Karpas-422 (cell line): ENCODE measurements around the gene TNKS2. TPM values are rescaled to one million over a fixed set of nuclear protein-coding genes. Genes with fewer than 3 reads are reported as not detected.

ENCODE experiments used
- DNase-seq: peaks from one replicate; pipeline ENCODE4 v3.0.0-alpha.2; 2015
- H2AFZ ChIP-seq: fragments of 200-600 bp; sonication (generic); 2 replicates; pipeline ENCODE4 v1.6.1; 2014; ENCODE audit warnings: antibody characterized with exemption, low read length, mixed read lengths
- H3K27ac ChIP-seq: fragments of 200-600 bp; sonication (generic); 2 replicates; pipeline ENCODE4 v1.5.1; 2014; ENCODE audit warnings: mild to moderate bottlenecking, low read length, moderate library complexity
- H3K27me3 ChIP-seq: fragments of 200-600 bp; sonication (generic); 2 replicates; pipeline ENCODE4 v1.6.1; 2014; ENCODE audit warnings: low read length, mixed read lengths
- H3K36me3 ChIP-seq: fragments of 200-600 bp; sonication (generic); 2 replicates; pipeline ENCODE4 v1.6.1; 2014; ENCODE audit warnings: low read length, mixed read lengths; ENCODE audit not compliant: insufficient read depth
- H3K4me1 ChIP-seq: fragments of 200-600 bp; sonication (generic); 2 replicates; pipeline ENCODE4 v1.6.1; 2014; ENCODE audit warnings: mild to moderate bottlenecking, low read length, mixed read lengths
- H3K4me2 ChIP-seq: fragments of 200-600 bp; sonication (generic); 2 replicates; pipeline ENCODE4 v1.6.1; 2014; ENCODE audit warnings: low read length, low read depth, mild to moderate bottlenecking; ENCODE audit not compliant: poor library complexity, severe bottlenecking
- H3K4me3 ChIP-seq: fragments of 200-600 bp; sonication (generic); 2 replicates; pipeline ENCODE4 v1.5.1; 2014; ENCODE audit warnings: mild to moderate bottlenecking, antibody characterized with exemption, low read length, mixed read lengths
- H3K79me2 ChIP-seq: fragments of 200-600 bp; sonication (generic); 2 replicates; pipeline ENCODE4 v1.6.1; 2014; ENCODE audit warnings: mild to moderate bottlenecking, low read length, mixed read lengths
- H3K9ac ChIP-seq: fragments of 200-600 bp; sonication (generic); 2 replicates; pipeline ENCODE4 v1.6.0; 2014; ENCODE audit warnings: low read length
- H3K9me2 ChIP-seq: fragments of 200-600 bp; sonication (generic), shearing (Covaris generic); replicated peaks from 2 replicates; pipeline ENCODE4 v1.6.0; 2014; ENCODE audit warnings: mild to moderate bottlenecking, low read length, moderate library complexity; ENCODE audit not compliant: insufficient read depth
- H3K9me3 ChIP-seq: fragments of 300-700, 200-600 bp; sonication (generic); 2 replicates; pipeline ENCODE4 v1.6.1; 2014; ENCODE audit warnings: low read length, mixed read lengths
- H4K20me1 ChIP-seq: fragments of 200-600 bp; sonication (generic); 2 replicates; pipeline ENCODE4 v1.6.1; 2014; ENCODE audit warnings: mild to moderate bottlenecking, antibody characterized with exemption, low read length, low read depth; ENCODE audit not compliant: insufficient read depth
- total RNA-seq: library from RNA; depleted of rRNA; stranded (reverse); fragments of >200 nt; shearing (Covaris generic); gene quantifications from 2 replicates; pipeline ENCODE4 v1.2.3, GENCODE V29; 2014; ENCODE audit warnings: low replicate concordance

TNKS2 gene
- total RNA-seq, 1 experiment from 2014 or later = 23.6 TPM

- DNase-seq = no peak
- H3K9ac ChIP-seq = no peak overlapping the region
- H3K4me2 ChIP-seq = no peak overlapping the region
- no peaks in the 10 kb centered on the region for H3K9me3 ChIP-seq
- H3K4me1 ChIP-seq = no peaks in the 10 kb centered on the region
- H3K27me3 ChIP-seq = no peaks in the 10 kb centered on the region
- H4K20me1 ChIP-seq = no peaks in the 10 kb centered on the region
- no peaks in the 10 kb centered on the region for H3K9me2 ChIP-seq
- H2AFZ ChIP-seq = no peak overlapping the region
- no peaks in the 10 kb centered on the region for H3K79me2 ChIP-seq
- H3K4me3 ChIP-seq = no peak overlapping the region
- H3K36me3 ChIP-seq = no peaks in the 10 kb centered on the region
- no peak overlapping the region for H3K27ac ChIP-seq
These were observed 103.8 kb downstream of the TNKS2 start for GRCh38 chr10:91901784-91902677.

GRCh38 chr10:91907033-91907594 is 108.9 kb downstream of the TNKS2 start:
- no peak overlapping the region for H3K27ac ChIP-seq
- no peak overlapping the region for H2AFZ ChIP-seq
- no peaks in the 10 kb centered on the region for H3K36me3 ChIP-seq
- peaks cover 14% of the 10 kb centered on the region for H3K4me1 ChIP-seq
- H3K4me3 ChIP-seq = no peak overlapping the region
- no peaks in the 10 kb centered on the region for H4K20me1 ChIP-seq
- no peaks in the 10 kb centered on the region for H3K79me2 ChIP-seq
- H3K4me2 ChIP-seq = peak overlapping the region; percentile 79
- no peaks in the 10 kb centered on the region for H3K9me3 ChIP-seq
- no peaks in the 10 kb centered on the region for H3K9me2 ChIP-seq
- DNase-seq = no peak
- no peak overlapping the region for H3K9ac ChIP-seq
- H3K27me3 ChIP-seq = no peaks in the 10 kb centered on the region

GRCh38 chr10:91907914-91908336 is 109.7 kb downstream of the TNKS2 start:
- H3K4me3 ChIP-seq = peak overlapping the region; percentile 75

GRCh38 chr10:91908337-91909116 is 110.3 kb downstream of the TNKS2 start:
- Histone ChIP-seq H3K36me3 (no peaks in the 10 kb centered on the region), H3K27me3 (no peaks in the 10 kb centered on the region), H3K79me2 (no peaks in the 10 kb centered on the region), H3K9me3 (no peaks in the 10 kb centered on the region), H3K4me1 (peaks cover 14% of the 10 kb centered on the region), H3K9me2 (no peaks in the 10 kb centered on the region), H3K4me3 (peak overlapping the region; percentile 75), H3K4me2 (peak overlapping the region; percentile 79), H3K9ac (peak overlapping the region; percentile 73), H4K20me1 (no peaks in the 10 kb centered on the region), H2AFZ (peak overlapping the region; percentile 91), H3K27ac (no peak overlapping the region)
- peak; percentile 86 for DNase-seq

More at GRCh38 chr10:91907914-91908336, 109.7 kb downstream of the TNKS2 start:
- no peaks in the 10 kb centered on the region for H3K27me3 ChIP-seq
- peaks cover 14% of the 10 kb centered on the region for H3K4me1 ChIP-seq
- peak overlapping the region; percentile 71; the same call in 1 of the 2 replicates for H2AFZ ChIP-seq
- no peak overlapping the region for H3K27ac ChIP-seq
- no peaks in the 10 kb centered on the region for H3K79me2 ChIP-seq
- H3K9ac ChIP-seq = peak overlapping the region; percentile 73
- H3K9me2 ChIP-seq = no peaks in the 10 kb centered on the region
- no peaks in the 10 kb centered on the region for H4K20me1 ChIP-seq
- H3K9me3 ChIP-seq = no peaks in the 10 kb centered on the region
- peak overlapping the region; percentile 79 for H3K4me2 ChIP-seq
- no peak for DNase-seq
- H3K36me3 ChIP-seq = no peaks in the 10 kb centered on the region

GRCh38 chr10:91909117-91909677 is 111.0 kb downstream of the TNKS2 start, which contains the start of gene FGFBP3:
TSS of gene FGFBP3 (minus strand) at chr10:91909486. CDS start at chr10:91908969, 517 bp downstream.
- peak; percentile 61 for DNase-seq
- peak within 1 kb of the TSS; percentile 75 for H3K4me3 ChIP-seq
- H3K36me3 ChIP-seq = no peaks in the 10 kb centered on the region
- no peak within 1 kb of the TSS for H3K27ac ChIP-seq
- no peaks in the 10 kb centered on the region for H3K79me2 ChIP-seq
- no peaks in the 10 kb centered on the region for H3K9me2 ChIP-seq
- no peaks in the 10 kb centered on the region for H4K20me1 ChIP-seq
- peak within 1 kb of the TSS; percentile 73 for H3K9ac ChIP-seq
- peaks cover 14% of the 10 kb centered on the region for H3K4me1 ChIP-seq
- H3K4me2 ChIP-seq = peak within 1 kb of the TSS; percentile 79
- no peaks in the 10 kb centered on the region for H3K9me3 ChIP-seq
- no peaks in the 10 kb centered on the region for H3K27me3 ChIP-seq
- H2AFZ ChIP-seq = peak within 1 kb of the TSS; percentile 91

GRCh38 chr10:91910467-91910866 is 112.2 kb downstream of the TNKS2 start:
- Histone ChIP-seq H3K9me2 (no peaks in the 10 kb centered on the region), H3K4me1 (peaks cover 14% of the 10 kb centered on the region), H3K9ac (no peak overlapping the region), H3K27ac (no peak overlapping the region), H3K4me2 (no peak overlapping the region), H3K4me3 (no peak overlapping the region), H3K79me2 (no peaks in the 10 kb centered on the region), H4K20me1 (no peaks in the 10 kb centered on the region), H3K9me3 (no peaks in the 10 kb centered on the region), H3K36me3 (no peaks in the 10 kb centered on the region), H2AFZ (no peak overlapping the region), H3K27me3 (no peaks in the 10 kb centered on the region)
- DNase-seq = no peak
